ENCODE measurements around the gene KRT81.
A peak's percentile ranks its signal among the peaks of the same experiment; 100 is the strongest.
"Not testable (repeated sequence)": the region's sequence is repeated elsewhere in the genome, so short reads cannot be mapped to it uniquely, and the experiment has no call there.

Gene KRT81

GRCh38 chr12:52263761-52264434 lies 27.4 kb downstream of the KRT81 start:
- DNase-seq (ENCODE audit: low read depth), result no peak
- no peak overlapping the region for H3K4me3 ChIP-seq (ENCODE audit: control insufficient read depth, low read depth, low read length)
- TF ChIP-seq, protein P1, sequence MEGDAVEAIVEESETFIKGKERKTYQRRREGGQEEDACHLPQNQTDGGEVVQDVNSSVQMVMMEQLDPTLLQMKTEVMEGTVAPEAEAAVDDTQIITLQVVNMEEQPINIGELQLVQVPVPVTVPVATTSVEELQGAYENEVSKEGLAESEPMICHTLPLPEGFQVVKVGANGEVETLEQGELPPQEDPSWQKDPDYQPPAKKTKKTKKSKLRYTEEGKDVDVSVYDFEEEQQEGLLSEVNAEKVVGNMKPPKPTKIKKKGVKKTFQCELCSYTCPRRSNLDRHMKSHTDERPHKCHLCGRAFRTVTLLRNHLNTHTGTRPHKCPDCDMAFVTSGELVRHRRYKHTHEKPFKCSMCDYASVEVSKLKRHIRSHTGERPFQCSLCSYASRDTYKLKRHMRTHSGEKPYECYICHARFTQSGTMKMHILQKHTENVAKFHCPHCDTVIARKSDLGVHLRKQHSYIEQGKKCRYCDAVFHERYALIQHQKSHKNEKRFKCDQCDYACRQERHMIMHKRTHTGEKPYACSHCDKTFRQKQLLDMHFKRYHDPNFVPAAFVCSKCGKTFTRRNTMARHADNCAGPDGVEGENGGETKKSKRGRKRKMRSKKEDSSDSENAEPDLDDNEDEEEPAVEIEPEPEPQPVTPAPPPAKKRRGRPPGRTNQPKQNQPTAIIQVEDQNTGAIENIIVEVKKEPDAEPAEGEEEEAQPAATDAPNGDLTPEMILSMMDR (conservative IDR thresholded peaks at IDR 0.05; ENCODE audit: control insufficient read depth, insufficient read depth, low read depth, low read length), result no peak

GRCh38 chr12:52262286-52262685 lies 29.0 kb downstream of the KRT81 start:
- H3K4me3 ChIP-seq (ENCODE audit: control insufficient read depth, low read depth, low read length), result no peak overlapping the region
- no peak for DNase-seq (ENCODE audit: low read depth)
- TF ChIP-seq, protein P1 (conservative IDR thresholded peaks at IDR 0.05; ENCODE audit: control insufficient read depth, insufficient read depth, low read depth, low read length), result no peak

DNA sequence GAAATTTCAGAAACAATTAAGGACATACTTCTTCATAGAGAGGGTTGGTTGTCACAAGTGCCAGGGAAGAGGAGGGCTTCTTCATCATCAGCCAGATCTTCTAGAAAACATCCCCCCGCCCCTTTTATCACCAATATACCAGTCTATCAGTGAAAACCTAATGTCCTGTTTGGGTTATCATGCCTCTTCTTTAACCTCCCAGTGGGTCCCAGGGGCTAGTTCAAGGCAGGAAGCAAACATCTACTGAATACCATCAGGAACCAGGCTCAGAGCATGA lies 30.2 kb downstream of the KRT81 start:
- TF ChIP-seq, protein P1 (conservative IDR thresholded peaks at IDR 0.05; ENCODE audit: control insufficient read depth, insufficient read depth, low read depth, low read length), result no peak
- no peak for DNase-seq (ENCODE audit: low read depth)
- H3K4me3 ChIP-seq (ENCODE audit: control insufficient read depth, low read depth, low read length), result no peak overlapping the region

GRCh38 chr12:52260361-52261207 lies 30.8 kb downstream of the KRT81 start:
- DNase-seq (ENCODE audit: low read depth), result peak; percentile 36

GRCh38 chr12:52259657-52260243 lies 31.6 kb downstream of the KRT81 start:
- TF ChIP-seq, protein P1 (conservative IDR thresholded peaks at IDR 0.05; ENCODE audit: control insufficient read depth, insufficient read depth, low read depth, low read length), result no peak
- DNase-seq (ENCODE audit: low read depth), result no peak
- no peak overlapping the region for H3K4me3 ChIP-seq (ENCODE audit: control insufficient read depth, low read depth, low read length)

More at GRCh38 chr12:52260361-52261207, 30.8 kb downstream of the KRT81 start:
- no peak overlapping the region for H3K4me3 ChIP-seq (ENCODE audit: control insufficient read depth, low read depth, low read length)
- TF ChIP-seq, protein P1 (conservative IDR thresholded peaks at IDR 0.05; ENCODE audit: control insufficient read depth, insufficient read depth, low read depth, low read length), result no peak

GRCh38 chr12:52258335-52258901 lies 32.9 kb downstream of the KRT81 start:
- no peak overlapping the region for H3K4me3 ChIP-seq (ENCODE audit: control insufficient read depth, low read depth, low read length)
- peak; percentile 16 for DNase-seq (ENCODE audit: low read depth)
- TF ChIP-seq, protein P1 (conservative IDR thresholded peaks at IDR 0.05; ENCODE audit: control insufficient read depth, insufficient read depth, low read depth, low read length), result no peak

DNA sequence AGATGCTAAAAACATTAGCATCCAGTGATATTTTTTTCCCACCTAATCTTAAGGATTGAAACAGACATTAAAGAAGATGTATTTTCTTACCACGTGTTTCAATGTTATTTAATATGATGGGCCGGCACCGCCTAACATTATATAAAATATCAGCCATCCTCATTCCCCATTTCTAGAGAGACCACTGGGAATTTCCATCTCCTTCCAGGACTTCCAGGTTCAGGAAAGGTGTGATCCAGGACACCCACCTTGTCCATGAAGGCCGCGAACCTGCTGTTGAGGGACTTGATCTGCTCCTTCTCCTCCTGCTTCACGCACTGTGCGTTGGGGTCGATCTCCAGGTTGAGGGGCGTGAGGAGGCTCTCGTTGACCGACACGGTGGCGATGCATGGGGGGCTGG lies 33.4 kb downstream of the KRT81 start:
- H3K4me3 ChIP-seq (ENCODE audit: control insufficient read depth, low read depth, low read length); DNase-seq (ENCODE audit: low read depth): not testable (repeated sequence)

All from fibroblast of mammary gland (primary cell).